ENCODE results near the gene CRIP2.

CRIP2 gene

DNA sequence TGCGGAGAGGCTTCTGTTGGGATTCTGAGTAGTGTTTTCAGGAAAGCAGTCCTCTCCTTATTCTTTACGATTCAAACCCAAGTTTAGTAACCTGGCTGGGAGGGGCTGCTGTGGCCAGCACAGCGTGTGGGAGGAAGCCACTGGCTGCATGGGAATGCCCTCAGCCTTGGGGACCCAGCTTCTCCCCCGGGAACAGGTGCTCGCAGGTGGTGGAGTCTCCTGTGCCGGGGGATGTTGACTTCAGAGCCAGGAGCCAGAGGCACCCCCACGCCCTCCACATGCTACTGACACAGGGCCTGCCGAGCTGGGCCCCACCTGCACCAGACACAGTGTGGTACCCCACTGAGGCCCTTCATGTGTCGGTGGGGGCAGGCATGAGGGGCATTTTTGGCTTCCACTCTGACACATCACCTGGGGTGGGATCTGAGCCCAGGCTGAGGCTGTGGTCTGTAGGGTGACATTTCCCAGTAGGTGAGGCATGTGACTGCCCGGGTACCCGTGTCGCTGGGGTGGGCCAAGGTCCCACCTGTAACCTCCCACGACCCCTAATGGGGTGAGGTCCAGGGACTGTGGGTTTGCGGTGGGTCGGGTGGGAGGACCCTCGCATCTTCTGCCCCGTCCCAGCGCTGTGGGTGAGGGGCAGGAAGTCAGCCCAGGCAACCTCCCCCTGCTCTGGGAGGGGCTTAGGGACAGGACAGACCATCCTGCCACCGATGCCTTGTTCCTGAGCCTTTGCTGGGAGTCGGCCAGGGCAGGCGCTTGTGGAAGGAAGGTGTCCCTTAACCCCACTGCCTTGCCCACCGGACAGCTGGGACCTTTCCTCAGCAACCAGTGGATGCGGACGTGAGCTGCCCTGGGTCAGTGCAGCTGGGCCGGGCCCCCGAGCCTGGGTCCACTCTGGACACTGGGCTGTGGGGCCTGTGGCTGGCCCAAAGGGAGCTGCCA lies 28.4 kb upstream of the CRIP2 start:
- Histone ChIP-seq H3K9me2 (replicated peaks; ENCODE audit: control insufficient read depth, low read length) (no peaks in the 10 kb centered on the region), H3K4me2 (ENCODE audit: low read length) (no peak overlapping the region), H3K79me2 (ENCODE audit: control insufficient read depth, low read length) (peaks cover 16% of the 10 kb centered on the region), H3F3A (ENCODE audit: control insufficient read depth, insufficient read depth) (no peaks in the 10 kb centered on the region), H3K9me3 (ENCODE audit: control insufficient read depth, insufficient read depth, low read length) (no peaks in the 10 kb centered on the region), H4K20me1 (ENCODE audit: control insufficient read depth, insufficient read depth, low read depth, low read length) (0 out of 2 replicates have a peak, but pooled peaks cover 3% of the 10 kb centered on the region), H3K27ac (ENCODE audit: low read depth, low read length) (no peak overlapping the region), H3K4me1 (ENCODE audit: control insufficient read depth, low read length) (no peaks in the 10 kb centered on the region), H3K36me3 (ENCODE audit: control insufficient read depth, low read length) (peaks cover 41% of the 10 kb centered on the region), H3K4me3 (ENCODE audit: low read length) (no peak overlapping the region), H3K27me3 (ENCODE audit: control insufficient read depth, low read length) (no peaks in the 10 kb centered on the region)
- no peak for TF ChIP-seq EZH2phosphoT487 (IDR thresholded peaks at IDR 0.05; ENCODE audit: borderline replicate concordance, low read length)
- TF ChIP-seq, protein P1, sequence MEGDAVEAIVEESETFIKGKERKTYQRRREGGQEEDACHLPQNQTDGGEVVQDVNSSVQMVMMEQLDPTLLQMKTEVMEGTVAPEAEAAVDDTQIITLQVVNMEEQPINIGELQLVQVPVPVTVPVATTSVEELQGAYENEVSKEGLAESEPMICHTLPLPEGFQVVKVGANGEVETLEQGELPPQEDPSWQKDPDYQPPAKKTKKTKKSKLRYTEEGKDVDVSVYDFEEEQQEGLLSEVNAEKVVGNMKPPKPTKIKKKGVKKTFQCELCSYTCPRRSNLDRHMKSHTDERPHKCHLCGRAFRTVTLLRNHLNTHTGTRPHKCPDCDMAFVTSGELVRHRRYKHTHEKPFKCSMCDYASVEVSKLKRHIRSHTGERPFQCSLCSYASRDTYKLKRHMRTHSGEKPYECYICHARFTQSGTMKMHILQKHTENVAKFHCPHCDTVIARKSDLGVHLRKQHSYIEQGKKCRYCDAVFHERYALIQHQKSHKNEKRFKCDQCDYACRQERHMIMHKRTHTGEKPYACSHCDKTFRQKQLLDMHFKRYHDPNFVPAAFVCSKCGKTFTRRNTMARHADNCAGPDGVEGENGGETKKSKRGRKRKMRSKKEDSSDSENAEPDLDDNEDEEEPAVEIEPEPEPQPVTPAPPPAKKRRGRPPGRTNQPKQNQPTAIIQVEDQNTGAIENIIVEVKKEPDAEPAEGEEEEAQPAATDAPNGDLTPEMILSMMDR (IDR thresholded peaks at IDR 0.05; ENCODE audit: low read depth, low read length, poor library complexity, severe bottlenecking): no peak

DNA sequence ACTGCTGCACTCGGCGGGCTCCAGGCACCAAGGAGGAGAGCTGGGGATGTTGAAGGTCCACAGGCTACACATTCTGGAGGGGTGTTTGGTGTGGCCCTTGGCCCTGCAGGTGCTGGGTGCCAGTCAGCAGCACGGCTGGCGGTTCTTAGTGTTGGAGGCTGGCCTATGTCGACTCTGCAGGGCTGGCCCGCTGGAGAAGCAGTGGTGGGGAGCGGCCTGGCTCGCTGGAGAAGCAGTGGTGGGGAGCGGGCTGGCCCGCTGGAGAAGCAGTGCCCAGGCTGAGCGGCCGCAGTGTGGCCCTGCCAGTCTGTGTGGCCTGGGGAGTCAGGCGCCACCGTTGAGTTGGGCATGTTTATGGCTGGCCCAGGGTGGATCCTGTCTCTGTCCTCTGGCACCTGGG lies 27.6 kb upstream of the CRIP2 start:
- H4K20me1 ChIP-seq (ENCODE audit: control insufficient read depth, insufficient read depth, low read depth, low read length): 0 out of 2 replicates have a peak, but pooled peaks cover 3% of the 10 kb centered on the region
- H3K27ac ChIP-seq (ENCODE audit: low read depth, low read length): no peak overlapping the region
- peaks cover 16% of the 10 kb centered on the region for H3K79me2 ChIP-seq (ENCODE audit: control insufficient read depth, low read length)
- TF ChIP-seq, protein P1 (IDR thresholded peaks at IDR 0.05; ENCODE audit: low read depth, low read length, poor library complexity, severe bottlenecking): no peak
- no peak for TF ChIP-seq EZH2phosphoT487 (IDR thresholded peaks at IDR 0.05; ENCODE audit: borderline replicate concordance, low read length)
- no peaks in the 10 kb centered on the region for H3K27me3 ChIP-seq (ENCODE audit: control insufficient read depth, low read length)
- H3K4me1 ChIP-seq (ENCODE audit: control insufficient read depth, low read length): no peaks in the 10 kb centered on the region
- H3K36me3 ChIP-seq (ENCODE audit: control insufficient read depth, low read length): peaks cover 45% of the 10 kb centered on the region
- no peaks in the 10 kb centered on the region for H3K9me2 ChIP-seq (replicated peaks; ENCODE audit: control insufficient read depth, low read length)
- H3K9me3 ChIP-seq (ENCODE audit: control insufficient read depth, insufficient read depth, low read length): no peaks in the 10 kb centered on the region
- H3K4me2 ChIP-seq (ENCODE audit: low read length): no peak overlapping the region
- H3K4me3 ChIP-seq (ENCODE audit: low read length): no peak overlapping the region
- no peaks in the 10 kb centered on the region for H3F3A ChIP-seq (ENCODE audit: control insufficient read depth, insufficient read depth)

DNA sequence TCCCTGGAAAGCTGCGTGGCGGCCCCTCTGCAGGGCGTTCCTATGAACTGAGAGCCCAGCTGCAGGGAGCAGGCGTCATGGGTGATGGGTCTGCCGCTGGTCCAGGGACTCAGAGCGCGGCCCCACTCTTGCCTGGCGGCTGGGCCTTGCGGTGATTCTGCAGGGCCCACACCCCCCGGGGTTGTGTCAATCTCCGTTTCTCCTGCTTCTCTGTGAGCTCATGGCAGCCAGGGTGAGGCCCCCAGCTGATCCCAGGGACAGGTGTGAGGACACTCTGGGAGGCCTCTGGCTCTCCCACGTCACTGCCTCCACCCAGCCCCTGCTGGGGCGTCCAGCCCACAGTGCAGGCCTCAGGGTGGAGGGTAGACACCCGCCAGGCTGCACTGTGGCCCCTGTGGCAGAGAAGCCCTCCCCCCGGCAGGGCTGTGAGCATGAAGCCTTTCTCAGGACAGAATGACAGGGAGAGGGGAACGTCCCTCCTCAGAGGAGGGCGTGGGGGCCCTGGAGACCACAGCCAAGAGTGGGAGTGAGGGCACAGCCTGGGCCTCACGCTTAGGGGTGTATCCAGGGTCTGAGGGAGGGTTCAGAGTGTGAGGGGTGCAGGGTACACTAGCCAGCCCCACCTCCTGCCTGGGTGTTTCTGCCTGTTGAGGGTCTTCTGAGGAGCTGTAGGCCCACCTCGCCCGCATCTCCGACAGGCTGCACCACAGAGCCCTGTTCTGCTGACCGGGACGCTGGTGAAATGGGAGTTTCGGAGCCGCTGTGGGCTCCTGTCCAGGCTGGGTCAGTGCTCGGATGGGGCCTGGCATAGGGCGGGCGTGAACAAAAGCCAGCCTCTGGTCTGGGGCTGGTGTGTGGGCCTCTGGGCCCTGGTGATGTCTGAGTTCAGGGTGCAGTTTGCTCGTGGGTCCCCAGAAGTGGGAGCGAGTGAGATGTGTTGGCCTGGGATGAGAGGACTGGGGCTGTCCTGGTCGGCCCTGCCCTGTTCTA lies 26.7 kb upstream of the CRIP2 start:
- H3K4me3 ChIP-seq (ENCODE audit: low read length): no peak overlapping the region
- TF ChIP-seq, protein P1 (IDR thresholded peaks at IDR 0.05; ENCODE audit: low read depth, low read length, poor library complexity, severe bottlenecking): no peak
- TF ChIP-seq EZH2phosphoT487 (IDR thresholded peaks at IDR 0.05; ENCODE audit: borderline replicate concordance, low read length): no peak
- H3K4me1 ChIP-seq (ENCODE audit: control insufficient read depth, low read length): no peaks in the 10 kb centered on the region
- H3K27me3 ChIP-seq (ENCODE audit: control insufficient read depth, low read length): no peaks in the 10 kb centered on the region
- 0 out of 2 replicates have a peak, but pooled peaks cover 1% of the 10 kb centered on the region for H4K20me1 ChIP-seq (ENCODE audit: control insufficient read depth, insufficient read depth, low read depth, low read length)
- peaks cover 44% of the 10 kb centered on the region for H3K36me3 ChIP-seq (ENCODE audit: control insufficient read depth, low read length)
- no peaks in the 10 kb centered on the region for H3K9me3 ChIP-seq (ENCODE audit: control insufficient read depth, insufficient read depth, low read length)
- no peak overlapping the region for H3K4me2 ChIP-seq (ENCODE audit: low read length)
- no peak overlapping the region for H3K27ac ChIP-seq (ENCODE audit: low read depth, low read length)
- H3K79me2 ChIP-seq (ENCODE audit: control insufficient read depth, low read length): peaks cover 14% of the 10 kb centered on the region
- no peaks in the 10 kb centered on the region for H3K9me2 ChIP-seq (replicated peaks; ENCODE audit: control insufficient read depth, low read length)
- H3F3A ChIP-seq (ENCODE audit: control insufficient read depth, insufficient read depth): no peaks in the 10 kb centered on the region
